GM10266 (cell line): ENCODE results near the gene SGSH.
"Not testable (repeated sequence)": the region's sequence is repeated elsewhere in the genome, so short reads cannot be mapped to it uniquely, and the experiment has no call there.

Experiments used
- DNase-seq: peaks from one replicate; pipeline ENCODE4 v3.0.0; 2012; ENCODE audit errors: extremely low spot score
- TF ChIP-seq, protein P1 (sequence below): IDR thresholded peaks from 2 replicates; pipeline ENCODE4 v1.5.1; 2012; ENCODE audit warnings: mild to moderate bottlenecking, low read depth; ENCODE audit not compliant: control insufficient read depth, insufficient read depth; ENCODE audit errors: missing control alignments

The SGSH gene

DNA sequence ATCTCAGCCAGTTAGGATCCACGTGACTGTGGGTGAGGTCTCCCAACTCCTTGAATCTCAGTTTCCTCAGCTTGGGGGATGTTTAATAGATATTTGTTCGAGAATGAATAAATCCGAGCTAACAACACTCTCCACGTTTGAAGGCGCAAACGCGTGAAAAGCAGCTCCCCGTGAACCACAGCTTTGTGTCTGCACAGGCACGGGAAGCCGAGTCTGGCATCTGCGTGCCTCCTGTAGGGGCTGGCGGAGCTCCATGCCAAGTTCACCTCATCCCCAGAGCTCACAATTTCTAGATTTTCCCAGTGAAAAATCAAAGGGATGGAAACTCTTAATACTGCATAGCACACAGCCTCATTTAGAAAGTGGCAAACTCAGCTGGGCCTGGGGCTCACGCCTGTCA lies 14.3 kb downstream of the SGSH start:
- TF ChIP-seq, protein P1, sequence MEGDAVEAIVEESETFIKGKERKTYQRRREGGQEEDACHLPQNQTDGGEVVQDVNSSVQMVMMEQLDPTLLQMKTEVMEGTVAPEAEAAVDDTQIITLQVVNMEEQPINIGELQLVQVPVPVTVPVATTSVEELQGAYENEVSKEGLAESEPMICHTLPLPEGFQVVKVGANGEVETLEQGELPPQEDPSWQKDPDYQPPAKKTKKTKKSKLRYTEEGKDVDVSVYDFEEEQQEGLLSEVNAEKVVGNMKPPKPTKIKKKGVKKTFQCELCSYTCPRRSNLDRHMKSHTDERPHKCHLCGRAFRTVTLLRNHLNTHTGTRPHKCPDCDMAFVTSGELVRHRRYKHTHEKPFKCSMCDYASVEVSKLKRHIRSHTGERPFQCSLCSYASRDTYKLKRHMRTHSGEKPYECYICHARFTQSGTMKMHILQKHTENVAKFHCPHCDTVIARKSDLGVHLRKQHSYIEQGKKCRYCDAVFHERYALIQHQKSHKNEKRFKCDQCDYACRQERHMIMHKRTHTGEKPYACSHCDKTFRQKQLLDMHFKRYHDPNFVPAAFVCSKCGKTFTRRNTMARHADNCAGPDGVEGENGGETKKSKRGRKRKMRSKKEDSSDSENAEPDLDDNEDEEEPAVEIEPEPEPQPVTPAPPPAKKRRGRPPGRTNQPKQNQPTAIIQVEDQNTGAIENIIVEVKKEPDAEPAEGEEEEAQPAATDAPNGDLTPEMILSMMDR, result no peak
- DNase-seq, result no peak

DNA sequence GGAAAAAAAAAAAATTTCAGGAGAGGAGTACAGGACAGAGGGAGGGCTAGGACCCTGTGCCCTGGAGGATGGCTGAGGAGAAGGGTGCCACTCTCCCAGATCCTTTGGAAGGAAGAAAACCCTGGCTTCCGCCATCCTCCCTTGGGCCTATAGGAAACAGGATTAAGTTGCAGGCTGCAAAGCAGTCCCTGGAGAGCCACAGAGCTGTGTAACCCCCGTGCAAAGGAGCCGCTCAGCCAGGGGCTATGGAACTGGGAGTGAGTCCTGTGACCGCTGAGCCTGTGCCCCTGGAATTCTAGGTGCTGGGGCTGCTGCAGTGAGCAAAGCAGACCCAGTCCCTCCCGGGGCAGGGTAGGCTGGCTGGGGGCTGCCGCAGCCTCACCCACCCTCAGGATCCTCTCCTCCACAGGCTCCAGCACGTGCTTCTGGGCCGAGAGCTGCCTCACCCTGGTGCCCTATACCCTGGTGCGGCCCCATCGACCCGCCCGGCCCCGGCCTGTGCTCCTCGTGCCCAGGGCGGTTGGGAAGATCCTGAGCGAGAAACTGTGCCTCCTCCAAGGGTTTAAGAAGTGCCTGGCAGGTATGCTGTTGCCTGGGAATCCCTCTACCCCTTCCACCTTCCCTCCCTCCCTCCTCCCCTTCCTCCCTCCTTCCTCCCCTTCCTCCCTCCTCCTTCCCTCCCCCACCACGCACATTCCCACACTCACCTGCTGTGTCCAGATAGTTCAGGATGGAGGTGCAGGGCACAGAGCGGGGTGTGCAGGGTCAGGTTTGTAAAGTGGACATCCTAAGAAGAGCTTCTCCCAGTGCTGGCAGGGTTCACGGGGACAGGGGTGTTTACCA lies 15.3 kb downstream of the SGSH start:
- no peak for DNase-seq
- TF ChIP-seq, protein P1, result no peak

DNA sequence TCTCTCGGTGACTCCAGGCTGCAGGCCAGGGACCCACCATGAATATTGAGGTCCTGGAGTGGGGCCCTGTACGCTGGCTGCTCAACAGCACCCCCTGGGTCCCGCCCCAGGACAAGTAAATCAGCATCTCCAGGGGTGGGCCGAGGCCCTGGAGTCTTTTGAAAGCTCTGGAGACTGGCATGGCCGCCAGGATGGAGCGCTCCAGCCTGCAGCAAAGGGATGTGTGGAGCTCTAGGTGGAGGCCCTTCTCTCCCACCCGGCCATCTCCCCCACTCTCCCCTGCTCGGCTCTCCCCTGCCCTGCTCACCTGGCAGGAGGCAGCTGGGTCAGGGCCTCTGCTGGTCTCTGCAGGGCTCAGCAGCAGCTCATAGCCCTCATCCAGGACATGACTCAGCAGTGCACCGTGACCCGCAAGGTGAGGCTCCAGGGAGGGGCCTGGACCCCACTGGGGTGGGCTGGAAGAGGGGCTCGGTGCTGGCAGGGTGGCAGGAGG lies 16.6 kb downstream of the SGSH start:
- DNase-seq, result no peak
- TF ChIP-seq, protein P1, result no peak

DNA sequence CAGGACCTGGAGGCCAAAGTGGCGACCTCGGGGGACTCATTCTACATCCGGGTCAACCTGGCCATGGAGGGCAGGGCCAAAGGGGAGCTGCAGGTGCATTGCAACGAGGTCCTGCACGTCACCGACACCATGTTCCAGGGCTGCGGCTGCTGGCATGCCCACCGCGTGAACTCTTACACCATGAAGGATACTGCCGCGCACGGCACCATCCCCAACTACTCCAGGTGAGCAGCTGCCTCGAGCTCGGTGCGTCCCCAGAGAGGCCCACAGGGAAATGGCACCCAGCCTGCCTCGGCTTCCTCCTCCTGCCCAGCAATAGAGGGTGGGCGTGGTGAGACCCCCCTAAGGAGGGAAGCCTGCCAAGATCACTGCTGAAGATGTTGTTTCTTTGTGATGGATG lies 17.9 kb downstream of the SGSH start:
- DNase-seq, result no peak
- TF ChIP-seq, protein P1, result no peak

DNA sequence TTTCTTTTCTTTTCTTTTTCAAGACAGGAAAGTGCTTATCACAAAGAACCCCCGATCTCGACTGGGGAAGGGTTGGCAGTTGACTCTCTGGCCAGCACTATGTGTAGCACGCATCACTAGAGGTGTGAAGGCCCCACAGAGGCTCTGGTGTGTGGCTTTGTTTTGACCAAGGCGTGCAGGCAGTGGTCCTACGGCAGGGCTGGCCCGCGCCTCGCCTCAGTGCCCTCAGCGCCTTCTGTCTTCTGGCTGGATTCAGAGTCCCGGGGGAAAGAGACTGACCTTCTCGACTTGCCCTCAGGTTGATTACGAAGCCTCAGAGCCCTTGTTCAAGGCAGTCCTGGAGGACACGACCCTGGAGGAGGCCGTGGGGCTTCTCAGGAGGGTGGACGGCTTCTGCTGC lies 18.7 kb downstream of the SGSH start:
- no peak for DNase-seq
- TF ChIP-seq, protein P1, result no peak

DNA sequence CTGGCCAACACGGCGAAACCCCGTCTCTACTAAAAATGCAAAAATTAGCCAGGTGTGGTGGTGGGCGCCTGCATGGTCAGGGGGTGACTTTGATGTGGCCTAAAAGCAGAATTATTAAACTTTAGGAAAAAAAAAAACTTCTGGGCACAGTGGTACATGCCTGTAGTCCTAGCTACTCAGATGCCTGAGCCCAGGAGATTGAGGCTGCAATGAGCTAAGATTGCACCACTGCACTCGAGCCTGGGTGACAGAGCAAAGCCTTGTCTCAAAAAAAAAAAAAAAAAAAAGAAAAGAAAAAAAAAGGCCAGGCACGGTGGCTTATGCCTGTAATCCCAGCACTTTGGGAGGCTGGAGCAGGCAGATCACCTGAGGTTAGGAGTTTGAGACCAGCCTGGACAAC lies 20.8 kb downstream of the SGSH start:
- not testable (repeated sequence) for DNase-seq

DNA sequence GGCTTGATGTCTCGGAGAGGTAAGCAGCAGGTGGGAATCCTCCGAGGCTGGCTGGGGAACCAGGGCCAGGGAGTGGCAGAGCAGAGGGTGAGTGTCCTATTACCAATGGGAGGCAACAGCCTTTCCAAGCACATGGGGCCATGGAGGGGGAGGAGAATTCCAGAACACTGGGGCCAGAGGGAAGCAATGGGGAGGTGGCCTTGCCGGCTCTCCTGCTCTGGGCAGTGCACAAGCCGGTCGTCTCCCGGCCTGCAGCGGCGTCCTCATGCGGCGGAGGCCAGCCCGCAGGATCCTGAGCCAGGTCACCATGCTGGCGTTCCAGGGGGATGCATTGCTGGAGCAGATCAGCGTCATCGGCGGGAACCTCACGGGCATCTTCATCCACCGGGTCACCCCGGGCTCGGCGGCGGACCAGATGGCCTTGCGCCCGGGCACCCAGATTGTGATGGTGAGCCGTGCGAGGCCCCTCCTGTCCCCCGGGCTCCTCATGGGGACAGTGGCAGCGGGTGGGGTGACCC lies 21.9 kb downstream of the SGSH start:
- TF ChIP-seq, protein P1, result no peak
- no peak for DNase-seq
